Measurements from ENCODE around the gene NFASC. TPM values are rescaled to one million over a fixed set of nuclear protein-coding genes. Genes with fewer than 3 reads are reported as not detected.

NFASC gene
- total RNA-seq, 1 donor from 2014 or later, result 1.4 TPM

GRCh38 chr1:204891860-204892259 lies 21.2 kb downstream of the NFASC start:
- DNase-seq, result no peak

GRCh38 chr1:204894031-204894430 lies 23.4 kb downstream of the NFASC start:
- no peak for DNase-seq

DNA sequence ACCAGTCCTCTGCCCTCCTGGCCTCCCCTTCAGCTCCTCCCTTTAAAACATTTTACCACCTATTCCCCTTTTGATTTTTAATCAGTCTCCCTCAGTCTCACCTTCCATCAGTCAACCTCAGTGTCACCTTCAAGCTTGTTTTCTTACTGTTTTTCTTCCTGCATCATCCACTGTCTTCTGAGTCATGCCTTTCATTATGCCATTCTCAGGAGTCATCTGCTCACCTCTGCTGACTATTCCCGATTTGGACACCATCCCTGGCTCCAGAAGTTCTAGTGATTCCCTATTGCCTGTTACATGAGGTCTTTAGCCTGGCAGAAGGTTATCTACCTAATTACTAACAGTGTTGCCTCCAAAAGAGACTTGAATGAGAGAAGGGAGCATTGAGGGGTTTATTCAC lies 23.9 kb downstream of the NFASC start:
- no peak for DNase-seq

GRCh38 chr1:204896023-204896422 lies 25.4 kb downstream of the NFASC start:
- DNase-seq, result no peak

- no peak for DNase-seq
Observed at GRCh38 chr1:204896787-204897469, 26.3 kb downstream of the NFASC start.

GRCh38 chr1:204900721-204901120 lies 30.1 kb downstream of the NFASC start:
- no peak for DNase-seq

DNA sequence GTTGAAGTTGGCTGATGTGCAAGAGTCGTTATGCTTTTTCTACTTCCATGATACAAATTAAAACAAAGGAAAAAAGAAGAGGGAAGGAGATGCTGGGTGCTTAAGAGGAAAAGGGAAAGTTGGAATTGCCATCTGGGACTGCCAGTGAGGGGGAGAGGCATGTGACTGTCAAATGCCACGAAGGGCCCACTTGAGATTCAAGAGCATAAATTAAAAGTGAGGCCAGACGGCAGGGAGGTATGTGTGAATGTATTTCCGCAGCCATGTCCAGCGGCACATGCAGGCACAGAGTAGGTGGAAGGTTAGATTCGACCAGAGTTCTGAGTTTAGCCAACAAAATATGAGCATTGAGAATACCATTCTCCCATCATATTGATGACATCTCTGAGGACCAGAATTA lies 32.0 kb downstream of the NFASC start:
- DNase-seq, result no peak

- DNase-seq, result no peak
Observed at GRCh38 chr1:204904228-204904810, 33.7 kb downstream of the NFASC start.

DNA sequence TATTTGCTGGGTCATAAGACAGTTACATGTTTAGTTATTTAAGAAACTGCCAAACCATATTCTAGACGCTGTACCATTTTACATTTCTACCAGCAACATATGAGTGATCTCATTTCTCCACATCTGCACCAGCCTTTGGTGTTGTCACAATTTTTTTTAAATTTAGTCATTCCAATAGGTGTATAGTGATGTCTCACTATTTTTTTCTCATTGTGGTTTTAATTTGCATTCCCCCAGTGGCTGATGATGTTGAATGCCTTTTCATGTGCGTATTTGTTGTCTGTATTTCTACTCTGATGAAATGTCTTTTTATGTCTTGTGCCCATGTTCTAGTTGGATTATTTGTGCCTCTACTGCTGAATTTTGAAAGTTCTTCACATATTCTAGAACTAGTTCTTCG lies 38.4 kb downstream of the NFASC start:
- DNase-seq, result no peak

DNA sequence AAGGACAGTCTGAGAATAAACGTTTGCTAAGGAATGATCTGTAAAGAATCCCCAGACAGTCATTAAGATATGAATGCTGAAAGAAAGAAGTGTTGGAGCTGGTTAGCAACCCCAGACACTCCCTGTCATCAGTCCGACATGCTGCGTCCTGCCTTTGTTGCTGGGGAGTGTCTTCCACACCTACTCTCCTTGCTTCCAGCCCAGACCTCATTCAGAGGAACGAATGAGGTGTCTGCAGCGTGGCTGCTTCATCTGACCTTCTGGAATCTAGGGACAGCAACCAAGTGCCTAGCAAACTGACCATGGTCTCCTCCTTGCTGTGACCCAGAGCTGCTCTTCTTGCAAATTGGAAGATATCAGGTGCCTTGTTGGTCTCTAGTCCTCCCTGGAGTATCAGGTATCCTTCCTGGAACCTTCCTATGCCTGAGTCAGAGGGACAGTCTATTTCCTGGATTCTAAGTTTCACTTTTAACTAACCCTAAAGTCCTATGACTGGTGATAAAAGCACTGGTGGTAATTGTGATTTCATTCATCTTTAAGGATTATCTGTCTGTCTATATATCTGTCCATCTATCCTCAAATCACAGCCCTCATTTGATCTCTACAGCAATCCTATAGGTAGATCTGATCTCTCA lies 45.3 kb downstream of the NFASC start:
- DNase-seq, result no peak

DNA sequence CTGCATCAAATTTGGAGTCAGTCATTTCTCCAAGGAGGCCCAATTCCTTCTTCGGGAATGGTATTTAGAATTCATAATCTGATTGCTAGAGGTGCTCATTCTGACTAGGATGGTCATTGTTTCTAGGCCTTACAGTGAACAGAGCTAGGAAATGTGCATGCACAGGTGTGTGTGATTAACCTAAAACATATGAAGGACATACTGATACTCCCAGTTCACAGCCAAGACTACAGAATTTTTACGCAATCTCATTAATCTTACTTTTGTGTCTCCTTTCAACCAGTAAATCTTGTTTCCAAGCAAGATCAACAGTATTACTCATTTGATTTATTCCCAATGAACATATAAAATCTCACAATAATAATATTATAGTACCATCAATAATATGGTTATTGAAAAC lies 47.1 kb downstream of the NFASC start:
- no peak for DNase-seq

GRCh38 chr1:204920511-204920910 lies 49.8 kb downstream of the NFASC start:
- no peak for DNase-seq

GRCh38 chr1:204920967-204921366 lies 50.3 kb downstream of the NFASC start:
- DNase-seq, result no peak

DNA sequence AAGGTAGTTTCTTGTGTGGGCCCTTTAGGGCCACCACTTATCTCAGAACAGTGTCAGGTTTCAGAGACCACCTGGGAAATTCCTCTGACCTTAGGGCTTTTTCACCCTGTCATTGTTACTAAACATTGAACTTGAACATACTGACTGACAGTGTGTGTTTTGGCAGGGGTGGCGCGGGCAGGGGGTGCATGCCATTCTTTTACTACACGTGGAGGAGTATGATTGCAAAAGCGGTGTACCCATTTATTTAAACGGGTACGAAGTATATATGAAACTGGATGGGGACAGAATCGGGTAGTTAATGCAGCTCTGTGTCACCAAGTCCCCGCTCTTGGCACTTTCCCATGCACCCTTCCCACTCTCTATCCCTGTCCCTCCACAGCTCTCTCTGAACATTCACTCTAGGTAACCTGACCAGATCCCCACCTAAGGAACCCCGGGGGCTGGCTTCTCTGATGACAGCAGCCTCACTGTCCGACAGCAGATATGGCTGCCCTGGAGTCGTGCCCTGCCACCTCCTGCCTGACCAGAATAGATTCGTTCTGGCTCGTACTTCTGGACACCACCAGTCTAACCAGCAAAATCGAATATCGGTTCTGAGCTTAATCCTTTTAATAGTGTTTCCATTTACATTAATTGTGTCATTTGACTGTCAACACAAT lies 51.3 kb downstream of the NFASC start:
- no peak for DNase-seq

DNA sequence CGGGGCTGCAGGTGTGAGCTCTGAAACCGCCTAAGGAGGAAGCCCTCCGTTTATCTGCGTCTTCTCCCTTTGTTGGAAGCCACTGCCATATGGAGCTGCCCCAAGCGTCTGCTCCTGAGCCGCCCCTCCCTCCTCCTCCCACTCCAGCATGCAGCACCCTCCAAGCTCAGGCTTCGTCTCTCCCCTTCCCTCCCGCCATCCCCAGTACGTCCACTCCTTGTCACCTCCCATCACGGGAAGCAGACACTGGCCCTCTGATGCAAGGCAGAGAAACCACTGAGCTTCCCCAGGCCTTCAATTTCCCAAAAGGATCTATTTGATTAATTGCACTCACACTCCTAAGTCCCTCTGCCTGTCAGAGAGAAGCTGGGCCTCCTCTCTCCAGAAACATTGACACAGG lies 52.5 kb downstream of the NFASC start:
- DNase-seq, result no peak

GRCh38 chr1:204923626-204924012 lies 53.0 kb downstream of the NFASC start:
- DNase-seq, result no peak

- no peak for DNase-seq
Observed at GRCh38 chr1:204924013-204924759, 53.5 kb downstream of the NFASC start.

DNA sequence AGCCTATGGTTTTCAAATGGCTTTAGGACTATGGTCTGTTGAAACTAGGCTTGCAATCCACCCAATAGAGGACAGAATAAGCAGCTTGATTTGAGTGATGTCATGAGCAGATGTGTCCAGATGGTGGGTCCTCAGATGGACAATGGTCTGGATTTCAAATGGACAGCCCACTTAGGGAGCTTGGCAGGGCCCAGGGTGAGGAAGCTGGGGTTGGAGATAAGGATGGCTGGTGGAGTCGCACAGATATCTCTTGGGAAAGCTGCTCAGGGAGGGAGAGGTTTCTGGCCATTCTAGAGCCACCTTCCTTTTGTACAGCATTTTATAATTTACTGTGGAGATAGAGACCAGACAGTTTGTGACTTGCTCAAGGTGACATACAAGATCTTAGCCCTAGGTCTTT lies 55.0 kb downstream of the NFASC start:
- DNase-seq, result no peak

- no peak for DNase-seq
Observed at GRCh38 chr1:204927673-204928641, 57.3 kb downstream of the NFASC start.

DNA sequence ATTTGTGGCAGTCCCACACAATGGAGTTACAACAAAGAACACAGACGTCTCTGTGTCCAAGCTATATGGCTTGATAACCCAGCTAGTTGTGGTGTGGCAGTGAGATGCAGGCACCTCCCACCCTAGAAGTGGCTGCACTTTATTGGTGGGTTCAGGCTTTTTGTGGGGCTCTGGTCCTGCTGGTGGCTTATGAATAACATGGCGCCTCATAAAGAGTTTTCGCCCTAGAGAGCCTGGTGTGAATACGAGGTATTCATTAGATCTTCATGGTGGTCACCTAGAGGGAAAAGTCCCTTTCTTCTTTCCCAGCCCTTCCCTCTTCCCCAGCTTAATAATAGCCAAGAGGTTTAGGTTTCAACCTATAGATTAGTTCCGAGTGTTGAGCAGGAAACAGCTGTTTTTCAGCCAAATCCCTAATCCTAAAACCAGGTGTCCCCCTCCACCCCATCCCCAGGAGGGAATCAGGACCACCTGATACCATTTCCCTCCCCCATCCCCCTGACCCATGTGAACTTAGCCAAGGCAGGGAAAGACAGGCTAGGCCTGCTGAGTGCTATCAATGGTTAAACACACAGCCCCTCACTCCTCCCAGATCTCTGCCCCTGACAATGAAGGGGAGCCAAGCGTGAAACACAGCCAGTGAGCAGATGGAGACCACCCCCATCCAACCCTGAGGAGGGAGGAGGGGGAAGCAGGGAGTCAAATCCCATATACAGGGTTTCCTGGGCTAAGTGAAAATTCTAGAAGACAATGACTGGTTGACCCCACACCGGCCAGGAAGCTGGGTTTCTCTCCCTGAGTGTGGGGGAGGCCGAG lies 58.2 kb downstream of the NFASC start:
- no peak for DNase-seq

All from skin of body (tissue), 2 donors.